Fibroblast of lung (primary cell): ENCODE data around the gene ARL4C.

Experiments
- EZH2 ChIP-seq: IDR thresholded peaks from 2 replicates; pipeline ENCODE4 v1.5.1; 2012; ENCODE audit warnings: low read length, control low read depth, mild to moderate bottlenecking; ENCODE audit errors: missing control alignments
- TF ChIP-seq, protein P1 (sequence below), 2 donors: IDR thresholded peaks in 1 of 2; conservative IDR thresholded peaks in 1 of 2; 1 replicate in 1 of 2; 2 replicates in 1 of 2; pipeline ENCODE4 v1.5.1; 2011 to 2012; ENCODE audit warnings: low read length in 2 of 2, control low read depth in 1 of 2, inconsistent platforms in 1 of 2, low read depth in 1 of 2, mild to moderate bottlenecking in 1 of 2

- TF ChIP-seq, protein P1, sequence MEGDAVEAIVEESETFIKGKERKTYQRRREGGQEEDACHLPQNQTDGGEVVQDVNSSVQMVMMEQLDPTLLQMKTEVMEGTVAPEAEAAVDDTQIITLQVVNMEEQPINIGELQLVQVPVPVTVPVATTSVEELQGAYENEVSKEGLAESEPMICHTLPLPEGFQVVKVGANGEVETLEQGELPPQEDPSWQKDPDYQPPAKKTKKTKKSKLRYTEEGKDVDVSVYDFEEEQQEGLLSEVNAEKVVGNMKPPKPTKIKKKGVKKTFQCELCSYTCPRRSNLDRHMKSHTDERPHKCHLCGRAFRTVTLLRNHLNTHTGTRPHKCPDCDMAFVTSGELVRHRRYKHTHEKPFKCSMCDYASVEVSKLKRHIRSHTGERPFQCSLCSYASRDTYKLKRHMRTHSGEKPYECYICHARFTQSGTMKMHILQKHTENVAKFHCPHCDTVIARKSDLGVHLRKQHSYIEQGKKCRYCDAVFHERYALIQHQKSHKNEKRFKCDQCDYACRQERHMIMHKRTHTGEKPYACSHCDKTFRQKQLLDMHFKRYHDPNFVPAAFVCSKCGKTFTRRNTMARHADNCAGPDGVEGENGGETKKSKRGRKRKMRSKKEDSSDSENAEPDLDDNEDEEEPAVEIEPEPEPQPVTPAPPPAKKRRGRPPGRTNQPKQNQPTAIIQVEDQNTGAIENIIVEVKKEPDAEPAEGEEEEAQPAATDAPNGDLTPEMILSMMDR (conservative IDR thresholded peaks at IDR 0.05 in 1 of 2, IDR thresholded peaks at IDR 0.05 in 1 of 2; ENCODE audit: low read depth in 1 of 2, low read length in 2 of 2), result no peak
- no peak for TF ChIP-seq EZH2
Measured at GRCh38 chr2:234469972-234470371, 26.9 kb downstream of the ARL4C start.
